Uterus (tissue), 4 donors: ENCODE results near the gene ZC4H2. TPM values are rescaled to one million over a fixed set of nuclear protein-coding genes. Genes with fewer than 3 reads are reported as not detected.
A peak's percentile ranks its signal among the peaks of the same experiment; 100 is the strongest.
"Not testable (repeated sequence)": the region's sequence is repeated elsewhere in the genome, so short reads cannot be mapped to it uniquely, and the experiment has no call there.

Experiments
- DNase-seq, 2 donors: peaks; one replicate each; pipeline ENCODE4 v3.0.0-alpha.2; 2019 to 2020
- H3K27ac ChIP-seq, 2 donors: fragments of 200-600 bp; sonication (generic); 1 replicate in 1 of 2; 2 replicates in 1 of 2; pipeline ENCODE4 v1.5.1; 2016 to 2018
- H3K27me3 ChIP-seq, 2 donors: fragments of 200-600 bp; sonication (generic); one replicate each; pipeline ENCODE4 v1.5.1; 2018 to 2019; ENCODE audit warnings: control low read depth in 1 of 2
- H3K36me3 ChIP-seq, 2 donors: fragments of 200-600 bp; sonication (generic); one replicate each; pipeline ENCODE4 v1.5.1; 2019; ENCODE audit warnings: control low read depth in 1 of 2
- H3K4me1 ChIP-seq, 2 donors: fragments of 200-600 bp; sonication (generic); one replicate each; pipeline ENCODE4 v1.5.1; 2018 to 2019; ENCODE audit warnings: control low read depth in 1 of 2
- H3K4me3 ChIP-seq, 2 donors: fragments of 200-600 bp; sonication (generic); 1 replicate in 1 of 2; 2 replicates in 1 of 2; pipeline ENCODE4 v1.5.1; 2018 to 2019; ENCODE audit warnings: mild to moderate bottlenecking in 1 of 2
- H3K9me3 ChIP-seq, 2 donors: fragments of 200-600 bp; sonication (generic); one replicate each; pipeline ENCODE4 v1.5.1; 2019; ENCODE audit warnings: control low read depth in 1 of 2
- CTCF ChIP-seq, 4 experiments: fragments of 200-600 bp in 2 of 4; fragments of 450-650 bp in 2 of 4; sonication (generic) in 2 of 4; IDR thresholded peaks; one replicate each; pipeline ENCODE4 v1.5.1; 2016 to 2019; ENCODE audit warnings: antibody characterized with exemption in 4 of 4, mild to moderate bottlenecking in 2 of 4, moderate library complexity in 1 of 4
- POLR2A ChIP-seq, 2 donors: fragments of 450-650 bp; IDR thresholded peaks; one replicate each; pipeline ENCODE4 v1.6.1; 2016; ENCODE audit warnings: antibody characterized with exemption in 2 of 2, mild to moderate bottlenecking in 1 of 2, moderate library complexity in 1 of 2
- intact Hi-C: fragments of 100-400 bp; cut with DNase I; formaldehyde crosslinking; loops from one replicate; pipeline ENCODE4 v1.15.1; 2023; ENCODE audit warnings: low total_unique reads
- total RNA-seq, 4 donors: library from RNA; depleted of rRNA in 3 of 4; stranded (reverse); fragments of >200 nt in 3 of 4; gene quantifications; one replicate each; pipeline versions ENCODE4 v1.1.0 to v1.2.4, GENCODE V29; 2014 to 2023
- donor health status: DM: yes; HTN: yes; CAD: no.

Gene ZC4H2
- total RNA-seq, 4 donors from 2014 or later = 9.2 to 47.4 (median 13.3) TPM

- H3K4me1 ChIP-seq = no peaks in the 10 kb centered on the region
- no peaks in the 10 kb centered on the region for H3K36me3 ChIP-seq
- no peaks in the 10 kb centered on the region for H3K9me3 ChIP-seq
- DNase-seq = peak; percentile 17 to 25
- H3K27ac ChIP-seq = peak overlapping the region; percentile 46 to 66
- no peak for TF ChIP-seq POLR2A (IDR thresholded peaks at IDR 0.05)
- no peak for TF ChIP-seq CTCF (IDR thresholded peaks at IDR 0.05)
- H3K4me3 ChIP-seq = peak overlapping the region; percentile 34 to 43
- H3K27me3 ChIP-seq = no peaks in the 10 kb centered on the region
- intact Hi-C loops = no loop called here
These were observed 759 bp downstream of the ZC4H2 start for GRCh38 chrX:64975491-64975890.

- H3K27me3 ChIP-seq = no peaks in the 10 kb centered on the region
- intact Hi-C loops = no loop called here
- no peaks in the 10 kb centered on the region for H3K4me1 ChIP-seq
- TF ChIP-seq CTCF (IDR thresholded peaks at IDR 0.05) = no peak
- no peak for TF ChIP-seq POLR2A (IDR thresholded peaks at IDR 0.05)
- H3K4me3 ChIP-seq = no peak overlapping the region
- H3K9me3 ChIP-seq = no peaks in the 10 kb centered on the region
- no peak for DNase-seq
- H3K36me3 ChIP-seq = no peaks in the 10 kb centered on the region
- no peak overlapping the region for H3K27ac ChIP-seq
These were observed 50.8 kb downstream of the ZC4H2 start for GRCh38 chrX:64925480-64925879.

- Histone ChIP-seq H3K27me3 (no peaks in the 10 kb centered on the region), H3K9me3 (no peaks in the 10 kb centered on the region), H3K4me1 (no peaks in the 10 kb centered on the region), H3K36me3 (no peaks in the 10 kb centered on the region), H3K4me3 (no peak overlapping the region), H3K27ac (no peak overlapping the region)
- intact Hi-C loops = no loop called here
- DNase-seq = no peak
- TF ChIP-seq CTCF (IDR thresholded peaks at IDR 0.05) (no peak), POLR2A (IDR thresholded peaks at IDR 0.05) (no peak)
These were observed 68.1 kb downstream of the ZC4H2 start for GRCh38 chrX:64908121-64908520.

GRCh38 chrX:64894454-64895038, 81.7 kb downstream of the ZC4H2 start:
- Histone ChIP-seq H3K9me3 (no peaks in the 10 kb centered on the region), H3K27me3 (no peaks in the 10 kb centered on the region), H3K36me3 (no peaks in the 10 kb centered on the region), H3K4me3 (no peak overlapping the region), H3K4me1 (no peaks in the 10 kb centered on the region), H3K27ac (no peak overlapping the region)
- no peak for DNase-seq
- TF ChIP-seq CTCF (IDR thresholded peaks at IDR 0.05) (peak in 2 of 4 experiments; percentile 12 to 32), POLR2A (IDR thresholded peaks at IDR 0.05) (no peak)
- intact Hi-C loops = no loop called here

GRCh38 chrX:64885850-64886249, 90.4 kb downstream of the ZC4H2 start:
- no peak for TF ChIP-seq POLR2A (IDR thresholded peaks at IDR 0.05)
- peak in 1 of 4 experiments; percentile 33 for TF ChIP-seq CTCF (IDR thresholded peaks at IDR 0.05)
- intact Hi-C loops = no loop called here
- Histone ChIP-seq H3K36me3 (no peaks in the 10 kb centered on the region), H3K27ac (no peak overlapping the region), H3K9me3 (no peaks in the 10 kb centered on the region), H3K27me3 (no peaks in the 10 kb centered on the region), H3K4me1 (no peaks in the 10 kb centered on the region), H3K4me3 (no peak overlapping the region)
- no peak for DNase-seq

- H3K36me3 ChIP-seq, H3K27me3 ChIP-seq, H3K4me3 ChIP-seq, intact Hi-C loops, H3K27ac ChIP-seq, H3K4me1 ChIP-seq, H3K9me3 ChIP-seq, DNase-seq: not testable (repeated sequence)
These were observed 97.5 kb downstream of the ZC4H2 start for GRCh38 chrX:64878709-64879108.
